Osteocyte (in vitro differentiated cells): ENCODE results near the gene NUBP2. TPM values are rescaled to one million over a fixed set of nuclear protein-coding genes. Genes with fewer than 3 reads are reported as not detected.

Source experiments
- DNase-seq: peaks from one replicate; pipeline ENCODE4 v3.0.0; 2021; ENCODE audit warnings: mixed read lengths; ENCODE audit not compliant: unreplicated experiment; ENCODE audit errors: extremely low spot score
- H3K27ac Mint-ChIP-seq: one replicate; pipeline ENCODE4 v1.8.0; 2021; ENCODE audit warnings: mild to moderate bottlenecking, mixed read lengths; ENCODE audit not compliant: unreplicated experiment
- H3K27me3 Mint-ChIP-seq: one replicate; pipeline ENCODE4 v1.8.0; 2021; ENCODE audit warnings: mixed read lengths; ENCODE audit not compliant: unreplicated experiment
- H3K36me3 Mint-ChIP-seq: one replicate; pipeline ENCODE4 v1.8.0; 2021; ENCODE audit warnings: mixed read lengths; ENCODE audit not compliant: unreplicated experiment
- H3K4me1 Mint-ChIP-seq: one replicate; pipeline ENCODE4 v1.8.0; 2021; ENCODE audit warnings: mixed read lengths; ENCODE audit not compliant: unreplicated experiment
- H3K4me3 Mint-ChIP-seq: one replicate; pipeline ENCODE4 v1.8.0; 2021; ENCODE audit warnings: mild to moderate bottlenecking, moderate library complexity, mixed read lengths; ENCODE audit not compliant: unreplicated experiment
- H3K9me3 Mint-ChIP-seq: one replicate; pipeline ENCODE4 v1.8.0; 2021; ENCODE audit warnings: mixed read lengths; ENCODE audit not compliant: unreplicated experiment
- long read RNA-seq: library from polyadenylated mRNA; unstranded; transcript quantifications from one replicate; pipeline ENCODE4 v2.0.0, GENCODE V29; 2021
- total RNA-seq: library from RNA; stranded (reverse); gene quantifications from 2 replicates; pipeline ENCODE4 v1.2.1, GENCODE V29; 2021
- TF ChIP-seq, protein P1 (sequence below): fragments of 200-600 bp; sonication (generic); IDR thresholded peaks from 2 replicates; pipeline ENCODE4 v1.5.0; 2021; ENCODE audit warnings: antibody characterized with exemption, mild to moderate bottlenecking, moderate library complexity

Gene NUBP2, protein sequence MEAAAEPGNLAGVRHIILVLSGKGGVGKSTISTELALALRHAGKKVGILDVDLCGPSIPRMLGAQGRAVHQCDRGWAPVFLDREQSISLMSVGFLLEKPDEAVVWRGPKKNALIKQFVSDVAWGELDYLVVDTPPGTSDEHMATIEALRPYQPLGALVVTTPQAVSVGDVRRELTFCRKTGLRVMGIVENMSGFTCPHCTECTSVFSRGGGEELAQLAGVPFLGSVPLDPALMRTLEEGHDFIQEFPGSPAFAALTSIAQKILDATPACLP
- 55.5 and 56.3 TPM in 2 replicates for total RNA-seq
- long read RNA-seq, transcript NUBP2-201 (7 exons, 1,413 nt), result major isoform, 11 of 18 reads
- long read RNA-seq, partial matches to known transcripts, result 0 of 18 reads
- long read RNA-seq, other reads (novel, unspliced or antisense), result 3 of 18 reads

DNA sequence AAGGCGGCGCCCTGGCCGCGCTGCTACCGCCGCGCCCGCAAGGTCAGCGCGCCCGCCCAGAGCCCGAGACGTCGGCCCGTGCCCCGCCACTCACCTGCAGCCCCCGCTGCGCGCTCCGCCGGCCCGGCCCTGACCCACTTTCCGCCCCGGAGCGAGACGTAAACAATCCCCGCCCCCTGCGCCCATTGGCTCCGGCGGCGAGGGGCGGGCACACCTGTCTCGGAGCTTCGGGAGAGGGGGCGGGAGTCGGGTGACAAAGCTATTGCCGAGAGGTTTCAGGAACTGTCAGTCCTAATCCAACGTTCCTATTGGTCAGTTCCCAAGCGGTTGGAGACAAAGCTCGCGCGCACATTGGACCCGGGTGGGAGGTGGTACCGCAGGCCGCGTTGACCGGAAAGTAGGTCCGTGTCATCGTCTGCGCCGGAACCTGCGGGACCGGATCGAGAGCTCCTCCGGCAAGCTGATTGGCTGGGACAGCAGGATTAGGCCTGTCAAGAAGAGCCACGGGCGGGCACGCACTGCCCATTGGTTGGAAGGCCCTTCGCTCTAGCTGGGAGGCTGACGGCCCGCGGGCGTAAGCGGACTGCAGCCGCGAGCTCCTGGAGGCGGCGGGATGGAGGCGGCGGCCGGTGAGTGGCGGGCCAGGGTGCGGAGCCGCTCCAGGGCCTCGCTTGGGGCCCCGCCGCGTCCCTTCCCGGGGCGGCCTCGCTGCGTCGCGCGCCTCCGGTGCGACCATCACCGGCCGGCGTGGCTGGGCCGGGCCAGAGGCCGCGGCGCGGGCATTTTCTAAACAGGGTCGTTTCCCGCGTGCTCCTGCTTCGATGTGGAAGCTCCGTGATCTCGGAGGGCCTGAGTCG is at the start of gene NUBP2, which contains the start of gene SPSB3:
TSS of gene NUBP2 (plus strand) at position 553 of the 857 bp plus-strand sequence. CDS start at position 614, 61 bp downstream.
TSS of gene SPSB3 (minus strand) at position 164 of the 857 bp plus-strand sequence. CDS start 1,088 bp downstream, outside the sequence.
- peak within 1 kb of the TSS; percentile 87 for H3K4me3 Mint-ChIP-seq
- peaks cover 26% of the 10 kb centered on the region for H3K4me1 Mint-ChIP-seq
- no peaks in the 10 kb centered on the region for H3K27me3 Mint-ChIP-seq
- H3K36me3 Mint-ChIP-seq, result peaks cover 1% of the 10 kb centered on the region
- peak within 1 kb of the TSS; percentile 61 for H3K27ac Mint-ChIP-seq
- TF ChIP-seq, protein P1, sequence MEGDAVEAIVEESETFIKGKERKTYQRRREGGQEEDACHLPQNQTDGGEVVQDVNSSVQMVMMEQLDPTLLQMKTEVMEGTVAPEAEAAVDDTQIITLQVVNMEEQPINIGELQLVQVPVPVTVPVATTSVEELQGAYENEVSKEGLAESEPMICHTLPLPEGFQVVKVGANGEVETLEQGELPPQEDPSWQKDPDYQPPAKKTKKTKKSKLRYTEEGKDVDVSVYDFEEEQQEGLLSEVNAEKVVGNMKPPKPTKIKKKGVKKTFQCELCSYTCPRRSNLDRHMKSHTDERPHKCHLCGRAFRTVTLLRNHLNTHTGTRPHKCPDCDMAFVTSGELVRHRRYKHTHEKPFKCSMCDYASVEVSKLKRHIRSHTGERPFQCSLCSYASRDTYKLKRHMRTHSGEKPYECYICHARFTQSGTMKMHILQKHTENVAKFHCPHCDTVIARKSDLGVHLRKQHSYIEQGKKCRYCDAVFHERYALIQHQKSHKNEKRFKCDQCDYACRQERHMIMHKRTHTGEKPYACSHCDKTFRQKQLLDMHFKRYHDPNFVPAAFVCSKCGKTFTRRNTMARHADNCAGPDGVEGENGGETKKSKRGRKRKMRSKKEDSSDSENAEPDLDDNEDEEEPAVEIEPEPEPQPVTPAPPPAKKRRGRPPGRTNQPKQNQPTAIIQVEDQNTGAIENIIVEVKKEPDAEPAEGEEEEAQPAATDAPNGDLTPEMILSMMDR, result no peak
- peak; percentile 100 for DNase-seq
- no peaks in the 10 kb centered on the region for H3K9me3 Mint-ChIP-seq

DNA sequence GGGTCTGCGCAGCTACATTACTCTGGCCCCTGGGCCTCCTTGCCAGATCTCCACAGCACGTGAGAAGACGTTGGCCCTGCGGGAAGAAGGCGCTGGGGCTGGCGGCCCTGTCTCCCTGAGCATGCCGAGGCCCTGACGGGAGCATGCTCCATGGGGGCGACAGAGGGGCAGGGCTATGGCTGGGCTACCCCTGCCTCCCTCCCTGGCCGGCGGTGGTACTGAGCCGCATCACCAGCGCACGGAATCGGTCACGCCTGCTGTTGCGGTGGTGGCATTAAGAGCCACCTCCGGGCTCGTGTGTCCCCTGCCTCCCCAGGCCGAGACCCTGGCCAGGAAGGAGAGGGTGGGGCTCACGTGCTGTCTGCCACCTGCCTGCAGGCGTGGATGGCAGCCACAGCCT is 48.6 kb upstream of the NUBP2 start:
- no peaks in the 10 kb centered on the region for H3K9me3 Mint-ChIP-seq
- no peak for DNase-seq

DNA sequence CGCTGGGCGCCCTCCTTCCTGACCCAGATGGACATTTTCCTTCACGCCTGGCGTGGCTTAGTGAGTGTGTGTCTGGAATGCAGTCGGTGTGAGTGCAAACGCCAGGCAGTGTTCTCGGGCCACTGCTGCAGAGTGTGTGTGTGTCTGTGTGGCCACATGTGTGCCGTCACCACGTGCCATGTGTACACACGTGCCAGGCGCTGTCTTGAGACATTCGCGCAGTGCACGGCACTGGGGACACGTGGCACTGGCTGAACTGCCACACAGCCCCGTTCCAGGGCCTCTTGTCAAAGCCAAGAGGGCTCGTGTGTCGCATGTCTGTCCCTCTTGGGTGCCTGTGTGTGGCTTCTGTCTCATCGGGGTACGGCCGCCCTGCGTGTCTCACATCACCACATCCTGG is 47.9 kb upstream of the NUBP2 start:
- Mint-ChIP-seq H3K36me3 (peaks cover 12% of the 10 kb centered on the region), H3K4me1 (no peaks in the 10 kb centered on the region), H3K27ac (no peak overlapping the region), H3K27me3 (no peaks in the 10 kb centered on the region), H3K4me3 (no peak overlapping the region), H3K9me3 (no peaks in the 10 kb centered on the region)
- TF ChIP-seq, protein P1, result no peak
- no peak for DNase-seq

More for the DNA sequence above, 48.6 kb upstream of the NUBP2 start:
- no peak overlapping the region for H3K4me3 Mint-ChIP-seq
- no peaks in the 10 kb centered on the region for H3K4me1 Mint-ChIP-seq
- H3K36me3 Mint-ChIP-seq, result peaks cover 12% of the 10 kb centered on the region
- H3K27ac Mint-ChIP-seq, result no peak overlapping the region
- TF ChIP-seq, protein P1, result no peak
- H3K27me3 Mint-ChIP-seq, result no peaks in the 10 kb centered on the region

DNA sequence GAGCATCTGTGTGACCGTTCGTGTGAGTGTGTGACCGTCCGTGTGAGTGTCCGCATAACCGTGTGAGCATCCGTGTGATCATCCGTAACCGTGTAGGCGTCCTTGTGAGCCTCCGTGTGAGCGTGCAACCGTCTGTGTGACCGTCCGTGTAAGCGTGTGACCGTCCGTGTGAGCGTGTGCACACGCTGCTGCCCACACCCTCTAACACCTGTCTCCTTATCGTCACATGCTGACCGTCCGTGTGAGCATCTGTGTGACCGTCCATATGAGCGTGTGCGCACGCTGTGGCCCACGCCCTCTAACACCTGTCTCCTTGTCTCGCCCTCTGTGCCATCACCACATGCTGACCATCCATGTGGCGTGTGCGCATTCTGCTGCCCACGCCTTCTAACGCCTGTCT is 42.5 kb upstream of the NUBP2 start:
- no peak overlapping the region for H3K4me3 Mint-ChIP-seq

More for the DNA sequence above, 42.5 kb upstream of the NUBP2 start:
- DNase-seq, result no peak
- TF ChIP-seq, protein P1, result no peak
- Mint-ChIP-seq H3K4me1 (peaks cover 8% of the 10 kb centered on the region), H3K27me3 (no peaks in the 10 kb centered on the region), H3K36me3 (peaks cover 4% of the 10 kb centered on the region), H3K27ac (no peak overlapping the region), H3K9me3 (no peaks in the 10 kb centered on the region)
